ENCODE results near the gene TTYH3. TPM values are rescaled to one million over a fixed set of nuclear protein-coding genes. Genes with fewer than 3 reads are reported as not detected.

Gene TTYH3
- total RNA-seq, 4 donors from 2014 or later, result 14.0 to 26.3 (median 19.5) TPM

DNA sequence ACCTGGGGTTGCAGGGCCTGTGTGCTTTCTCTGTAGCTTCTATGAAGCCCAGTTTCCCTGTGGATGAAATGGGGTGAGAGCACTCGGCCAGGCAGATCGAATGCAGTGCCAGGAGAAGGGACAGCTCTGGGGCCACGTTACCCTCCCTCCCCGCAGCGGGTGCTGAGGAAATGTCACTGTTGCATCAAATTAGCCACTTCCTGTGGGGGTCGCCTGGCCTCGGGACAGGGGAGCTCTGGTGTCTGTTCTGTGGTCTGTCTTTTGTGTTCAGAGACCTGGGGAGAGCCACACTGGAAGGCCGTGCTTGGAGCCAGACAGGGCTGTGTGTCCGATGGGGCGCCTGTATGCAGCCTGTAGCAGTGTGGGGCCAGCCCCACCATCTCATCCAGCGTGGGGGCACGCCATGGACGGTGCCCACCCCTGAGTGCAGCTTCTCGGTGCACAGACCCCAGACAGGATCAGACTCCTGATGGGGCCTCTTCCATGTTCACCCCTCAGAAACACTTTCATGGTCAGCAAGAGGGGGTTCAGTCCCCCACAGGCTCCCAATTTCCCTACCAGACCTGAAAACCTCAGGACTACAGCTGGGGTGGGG lies 13.6 kb downstream of the TTYH3 start:
- no peak overlapping the region for H3K4me3 ChIP-seq
- no peak for DNase-seq (ENCODE audit: low spot score in 2 of 2)
- peaks cover 28% of the 10 kb centered on the region for H3K36me3 ChIP-seq
- no peaks in the 10 kb centered on the region for H3K9me3 ChIP-seq
- no peaks in the 10 kb centered on the region for H3K27me3 ChIP-seq
- H3K27ac ChIP-seq, result no peak overlapping the region
- TF ChIP-seq EP300 (IDR thresholded peaks at IDR 0.05) (no peak), POLR2A (IDR thresholded peaks at IDR 0.05) (no peak), POLR2AphosphoS5 (IDR thresholded peaks at IDR 0.05) (no peak)
- TF ChIP-seq, protein P1, sequence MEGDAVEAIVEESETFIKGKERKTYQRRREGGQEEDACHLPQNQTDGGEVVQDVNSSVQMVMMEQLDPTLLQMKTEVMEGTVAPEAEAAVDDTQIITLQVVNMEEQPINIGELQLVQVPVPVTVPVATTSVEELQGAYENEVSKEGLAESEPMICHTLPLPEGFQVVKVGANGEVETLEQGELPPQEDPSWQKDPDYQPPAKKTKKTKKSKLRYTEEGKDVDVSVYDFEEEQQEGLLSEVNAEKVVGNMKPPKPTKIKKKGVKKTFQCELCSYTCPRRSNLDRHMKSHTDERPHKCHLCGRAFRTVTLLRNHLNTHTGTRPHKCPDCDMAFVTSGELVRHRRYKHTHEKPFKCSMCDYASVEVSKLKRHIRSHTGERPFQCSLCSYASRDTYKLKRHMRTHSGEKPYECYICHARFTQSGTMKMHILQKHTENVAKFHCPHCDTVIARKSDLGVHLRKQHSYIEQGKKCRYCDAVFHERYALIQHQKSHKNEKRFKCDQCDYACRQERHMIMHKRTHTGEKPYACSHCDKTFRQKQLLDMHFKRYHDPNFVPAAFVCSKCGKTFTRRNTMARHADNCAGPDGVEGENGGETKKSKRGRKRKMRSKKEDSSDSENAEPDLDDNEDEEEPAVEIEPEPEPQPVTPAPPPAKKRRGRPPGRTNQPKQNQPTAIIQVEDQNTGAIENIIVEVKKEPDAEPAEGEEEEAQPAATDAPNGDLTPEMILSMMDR (IDR thresholded peaks at IDR 0.05), result no peak
- H3K4me1 ChIP-seq, result peaks cover 35% of the 10 kb centered on the region
- 91% methylated on average over 6 of the region's 14 CpGs for WGBS

DNA sequence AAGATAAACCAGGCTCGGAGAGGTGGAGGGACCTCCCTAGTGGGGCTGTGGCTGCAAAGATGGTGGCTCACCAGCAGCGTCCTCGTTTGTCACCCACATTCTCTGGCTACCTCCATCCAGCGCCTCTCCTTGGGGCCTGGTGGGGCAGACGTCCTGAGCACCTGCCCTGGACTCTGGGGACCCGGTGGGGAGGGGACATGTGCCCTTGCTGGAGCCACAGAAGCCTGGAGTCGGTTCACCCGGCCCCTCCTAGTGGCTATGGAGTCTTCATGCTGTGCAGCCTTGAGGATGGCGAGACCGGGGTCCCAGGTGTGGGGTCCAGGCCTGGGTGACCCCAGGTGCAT lies 14.5 kb downstream of the TTYH3 start:
- H3K27me3 ChIP-seq, result no peaks in the 10 kb centered on the region
- WGBS, result no CpG with 5 or more reads among the region's 10 CpGs
- no peak overlapping the region for H3K4me3 ChIP-seq
- TF ChIP-seq EP300 (IDR thresholded peaks at IDR 0.05), result no peak
- TF ChIP-seq, protein P1 (IDR thresholded peaks at IDR 0.05), result no peak
- no peak for TF ChIP-seq POLR2A (IDR thresholded peaks at IDR 0.05)
- no peak for TF ChIP-seq POLR2AphosphoS5 (IDR thresholded peaks at IDR 0.05)
- H3K36me3 ChIP-seq, result peaks cover 31% of the 10 kb centered on the region
- H3K9me3 ChIP-seq, result no peaks in the 10 kb centered on the region
- H3K27ac ChIP-seq, result no peak overlapping the region
- DNase-seq (ENCODE audit: low spot score in 2 of 2), result no peak
- peaks cover 26% of the 10 kb centered on the region for H3K4me1 ChIP-seq

DNA sequence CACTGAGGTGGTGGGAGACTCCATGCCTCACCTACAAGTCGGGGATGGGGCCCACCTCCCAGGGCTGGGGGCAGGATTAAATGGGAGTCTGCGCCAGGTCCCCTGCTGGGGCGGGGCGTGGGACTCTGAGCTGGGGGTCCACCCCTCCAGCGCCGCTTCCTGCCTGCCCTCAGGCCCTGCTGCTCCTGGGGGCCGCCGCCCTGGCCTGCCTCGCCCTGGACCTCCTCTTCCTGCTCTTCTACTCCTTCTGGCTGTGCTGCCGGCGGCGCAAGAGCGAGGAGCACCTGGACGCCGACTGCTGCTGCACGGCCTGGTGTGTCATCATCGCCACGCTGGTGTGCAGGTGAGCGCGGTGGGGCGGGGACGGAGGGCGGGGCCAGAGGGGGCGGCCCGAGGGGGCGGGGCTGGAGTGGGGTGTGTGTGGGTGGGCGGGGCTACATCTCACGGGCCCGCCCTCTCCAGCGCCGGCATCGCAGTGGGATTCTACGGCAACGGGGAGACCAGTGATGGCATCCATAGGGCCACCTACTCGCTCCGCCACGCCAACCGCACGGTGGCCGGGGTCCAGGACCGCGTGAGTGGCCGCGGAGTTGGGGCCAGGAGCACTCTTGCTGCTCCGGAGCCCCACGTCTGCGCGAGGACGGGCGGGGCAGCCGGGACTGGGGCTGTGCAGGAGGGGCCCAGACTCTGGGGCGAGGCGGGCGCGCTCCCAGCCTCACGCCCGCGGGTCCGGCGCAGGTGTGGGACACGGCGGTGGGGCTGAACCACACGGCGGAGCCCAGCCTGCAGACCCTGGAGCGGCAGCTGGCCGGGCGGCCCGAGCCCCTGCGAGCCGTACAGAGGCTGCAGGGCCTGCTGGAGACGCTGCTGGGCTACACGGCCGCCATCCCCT lies 15.1 kb downstream of the TTYH3 start:
- H3K4me1 ChIP-seq, result peaks cover 20% of the 10 kb centered on the region
- no peak overlapping the region for H3K4me3 ChIP-seq
- H3K9me3 ChIP-seq, result no peaks in the 10 kb centered on the region
- TF ChIP-seq, protein P1 (IDR thresholded peaks at IDR 0.05), result no peak
- TF ChIP-seq POLR2A (IDR thresholded peaks at IDR 0.05) (no peak), POLR2AphosphoS5 (IDR thresholded peaks at IDR 0.05) (no peak), EP300 (IDR thresholded peaks at IDR 0.05) (no peak)
- H3K27ac ChIP-seq, result no peak overlapping the region
- no peaks in the 10 kb centered on the region for H3K27me3 ChIP-seq
- no peak for DNase-seq (ENCODE audit: low spot score in 2 of 2)
- 83% methylated on average over 24 of the region's 73 CpGs for WGBS
- H3K36me3 ChIP-seq, result peaks cover 36% of the 10 kb centered on the region

DNA sequence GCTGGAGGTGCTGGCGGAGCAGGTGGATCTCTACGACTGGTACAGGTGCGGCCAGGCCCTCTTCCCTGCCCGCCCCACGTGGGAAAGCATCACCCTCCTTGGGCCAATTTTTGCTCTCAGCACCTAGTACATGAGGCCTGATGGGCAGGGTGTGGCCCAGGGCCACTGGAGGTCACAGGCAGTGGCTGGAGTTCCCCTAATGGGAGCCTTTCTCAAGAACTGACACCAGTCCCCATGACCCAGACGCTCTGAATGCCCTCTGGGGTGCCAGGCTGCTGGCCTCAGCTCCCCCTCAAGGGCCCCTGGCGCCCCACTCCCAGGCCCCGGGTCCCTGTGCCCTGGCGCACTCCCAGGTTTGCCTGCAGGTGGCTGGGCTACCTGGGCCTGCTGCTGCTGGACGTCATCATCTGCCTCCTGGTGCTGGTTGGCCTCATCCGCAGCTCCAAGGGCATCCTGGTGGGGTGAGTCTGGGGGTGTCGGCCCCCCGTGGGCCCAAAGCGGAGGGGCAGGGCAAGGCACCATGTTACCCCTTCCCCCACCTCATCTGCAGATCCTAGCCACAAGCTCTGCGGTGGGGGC lies 15.9 kb downstream of the TTYH3 start:
- no peak overlapping the region for H3K27ac ChIP-seq
- peaks cover 44% of the 10 kb centered on the region for H3K36me3 ChIP-seq
- 75% methylated on average over 8 of the region's 15 CpGs for WGBS
- DNase-seq (ENCODE audit: low spot score in 2 of 2), result no peak
- H3K9me3 ChIP-seq, result no peaks in the 10 kb centered on the region
- H3K27me3 ChIP-seq, result no peaks in the 10 kb centered on the region
- H3K4me1 ChIP-seq, result peaks cover 17% of the 10 kb centered on the region
- TF ChIP-seq, protein P1 (IDR thresholded peaks at IDR 0.05), result no peak
- TF ChIP-seq POLR2A (IDR thresholded peaks at IDR 0.05), result no peak
- TF ChIP-seq POLR2AphosphoS5 (IDR thresholded peaks at IDR 0.05), result no peak
- TF ChIP-seq EP300 (IDR thresholded peaks at IDR 0.05), result no peak
- no peak overlapping the region for H3K4me3 ChIP-seq

Data from suprapubic skin (tissue), 4 donors.